Suprapubic skin (tissue), 4 donors: ENCODE results near the gene MAP10. TPM values are rescaled to one million over a fixed set of nuclear protein-coding genes. Genes with fewer than 3 reads are reported as not detected.

Experiments
- DNase-seq, 2 donors: peaks; one replicate each; pipeline ENCODE4 v3.0.0-alpha.2; 2019; ENCODE audit warnings: low spot score in 2 of 2
- H3K27ac ChIP-seq: fragments of 200-600 bp; sonication (generic); one replicate; pipeline ENCODE4 v1.5.1; 2019
- H3K27me3 ChIP-seq: fragments of 200-600 bp; sonication (generic); one replicate; pipeline ENCODE4 v1.5.1; 2019
- H3K36me3 ChIP-seq: fragments of 200-600 bp; sonication (generic); one replicate; pipeline ENCODE4 v1.5.1; 2019
- H3K4me1 ChIP-seq: fragments of 200-600 bp; sonication (generic); one replicate; pipeline ENCODE4 v1.5.1; 2019
- H3K4me3 ChIP-seq: fragments of 200-600 bp; sonication (generic); one replicate; pipeline ENCODE4 v1.5.1; 2019; ENCODE audit warnings: mild to moderate bottlenecking
- H3K9me3 ChIP-seq: fragments of 200-600 bp; sonication (generic); one replicate; pipeline ENCODE4 v1.5.1; 2019
- EP300 ChIP-seq: sonication (generic); formaldehyde crosslinking; IDR thresholded peaks from one replicate; pipeline ENCODE4 v1.6.1; 2017; ENCODE audit warnings: antibody characterized with exemption
- POLR2A ChIP-seq, 2 donors: fragments of 450-650 bp; IDR thresholded peaks; one replicate each; pipeline ENCODE4 v1.6.1; 2017; ENCODE audit warnings: antibody characterized with exemption in 2 of 2, mild to moderate bottlenecking in 2 of 2, moderate library complexity in 2 of 2
- POLR2AphosphoS5 ChIP-seq, 3 donors: sonication (generic); formaldehyde crosslinking; IDR thresholded peaks; one replicate each; pipeline ENCODE4 v1.6.1; 2017; ENCODE audit warnings: antibody characterized with exemption in 3 of 3
- WGBS: methylation state at CpG from one replicate; pipeline ENCODE4 v1.1.5; 2018; 5-methylcytosine and 5-hydroxymethylcytosine counted together
- total RNA-seq, 4 donors: library from RNA; depleted of rRNA; stranded (reverse); fragments of >200 nt; gene quantifications; one replicate each; pipeline ENCODE4 v1.1.0, GENCODE V29; 2016
- TF ChIP-seq, protein P1 (sequence below), 2 donors: fragments of 200-600 bp in 1 of 2; fragments of 450-650 bp in 1 of 2; sonication (generic) in 1 of 2; IDR thresholded peaks; one replicate each; pipeline ENCODE4 v1.5.1; 2016 to 2019; ENCODE audit warnings: antibody characterized with exemption in 2 of 2, mild to moderate bottlenecking in 1 of 2, moderate library complexity in 1 of 2

MAP10 gene
- total RNA-seq, 4 donors from 2014 or later: 0.60 to 1.0 (median 0.81) TPM

DNA sequence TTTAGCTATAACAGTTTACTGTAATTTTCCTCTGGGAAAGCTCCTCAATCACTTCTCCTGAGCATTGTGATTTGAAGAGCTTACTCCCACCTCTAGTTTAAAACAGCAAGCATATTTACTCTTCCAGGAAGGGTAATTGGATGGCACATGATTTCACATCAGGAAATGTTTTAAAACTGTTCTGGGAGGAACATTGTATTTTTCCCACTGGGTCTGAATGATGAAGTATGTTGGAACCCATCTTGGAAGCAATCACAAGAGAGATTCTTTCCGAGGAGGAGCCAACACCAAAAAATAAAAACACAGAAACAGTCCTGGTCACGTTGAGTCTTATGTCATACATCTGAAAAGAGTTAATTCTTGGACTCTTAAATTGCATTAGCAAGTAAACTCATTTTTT is 17.3 kb downstream of the MAP10 start:
- no peak for TF ChIP-seq POLR2A (IDR thresholded peaks at IDR 0.05)
- no peak for TF ChIP-seq EP300
- no peak for TF ChIP-seq POLR2AphosphoS5 (IDR thresholded peaks at IDR 0.05)
- TF ChIP-seq, protein P1, sequence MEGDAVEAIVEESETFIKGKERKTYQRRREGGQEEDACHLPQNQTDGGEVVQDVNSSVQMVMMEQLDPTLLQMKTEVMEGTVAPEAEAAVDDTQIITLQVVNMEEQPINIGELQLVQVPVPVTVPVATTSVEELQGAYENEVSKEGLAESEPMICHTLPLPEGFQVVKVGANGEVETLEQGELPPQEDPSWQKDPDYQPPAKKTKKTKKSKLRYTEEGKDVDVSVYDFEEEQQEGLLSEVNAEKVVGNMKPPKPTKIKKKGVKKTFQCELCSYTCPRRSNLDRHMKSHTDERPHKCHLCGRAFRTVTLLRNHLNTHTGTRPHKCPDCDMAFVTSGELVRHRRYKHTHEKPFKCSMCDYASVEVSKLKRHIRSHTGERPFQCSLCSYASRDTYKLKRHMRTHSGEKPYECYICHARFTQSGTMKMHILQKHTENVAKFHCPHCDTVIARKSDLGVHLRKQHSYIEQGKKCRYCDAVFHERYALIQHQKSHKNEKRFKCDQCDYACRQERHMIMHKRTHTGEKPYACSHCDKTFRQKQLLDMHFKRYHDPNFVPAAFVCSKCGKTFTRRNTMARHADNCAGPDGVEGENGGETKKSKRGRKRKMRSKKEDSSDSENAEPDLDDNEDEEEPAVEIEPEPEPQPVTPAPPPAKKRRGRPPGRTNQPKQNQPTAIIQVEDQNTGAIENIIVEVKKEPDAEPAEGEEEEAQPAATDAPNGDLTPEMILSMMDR (IDR thresholded peaks at IDR 0.05): no peak
- Histone ChIP-seq H3K4me1 (peaks cover 4% of the 10 kb centered on the region), H3K27ac (no peak overlapping the region), H3K27me3 (no peaks in the 10 kb centered on the region), H3K9me3 (no peaks in the 10 kb centered on the region), H3K36me3 (no peaks in the 10 kb centered on the region), H3K4me3 (no peak overlapping the region)
- WGBS: 39% methylated on average over 2 of the region's 2 CpGs
- no peak for DNase-seq

- TF ChIP-seq, protein P1 (IDR thresholded peaks at IDR 0.05): no peak
- TF ChIP-seq POLR2AphosphoS5 (IDR thresholded peaks at IDR 0.05) (no peak), EP300 (no peak), POLR2A (IDR thresholded peaks at IDR 0.05) (no peak)
These were observed 21.1 kb downstream of the MAP10 start for GRCh38 chr1:232826318-232826717.

GRCh38 chr1:232830661-232831060 is 25.4 kb downstream of the MAP10 start:
- no peaks in the 10 kb centered on the region for H3K36me3 ChIP-seq
- no peaks in the 10 kb centered on the region for H3K4me1 ChIP-seq
- no peak for DNase-seq
- H3K4me3 ChIP-seq: no peak overlapping the region
- TF ChIP-seq POLR2AphosphoS5 (IDR thresholded peaks at IDR 0.05): no peak
- no peak for TF ChIP-seq POLR2A (IDR thresholded peaks at IDR 0.05)
- TF ChIP-seq, protein P1 (IDR thresholded peaks at IDR 0.05): no peak
- TF ChIP-seq EP300: no peak
- WGBS: 100% methylated on average over 2 of the region's 2 CpGs
- no peaks in the 10 kb centered on the region for H3K27me3 ChIP-seq
- H3K9me3 ChIP-seq: no peaks in the 10 kb centered on the region
- no peak overlapping the region for H3K27ac ChIP-seq

More at GRCh38 chr1:232826318-232826717, 21.1 kb downstream of the MAP10 start:
- Histone ChIP-seq H3K36me3 (no peaks in the 10 kb centered on the region), H3K4me3 (no peak overlapping the region), H3K4me1 (peaks cover 4% of the 10 kb centered on the region), H3K27ac (no peak overlapping the region), H3K9me3 (no peaks in the 10 kb centered on the region), H3K27me3 (no peaks in the 10 kb centered on the region)
- WGBS: 85% methylated on average over 1 of the region's 1 CpG
- DNase-seq: no peak

- Histone ChIP-seq H3K27ac (no peak overlapping the region), H3K36me3 (no peaks in the 10 kb centered on the region), H3K9me3 (no peaks in the 10 kb centered on the region), H3K4me3 (no peak overlapping the region), H3K4me1 (no peaks in the 10 kb centered on the region), H3K27me3 (no peaks in the 10 kb centered on the region)
- no peak for TF ChIP-seq POLR2A (IDR thresholded peaks at IDR 0.05)
- TF ChIP-seq POLR2AphosphoS5 (IDR thresholded peaks at IDR 0.05): no peak
- no peak for TF ChIP-seq EP300
- TF ChIP-seq, protein P1 (IDR thresholded peaks at IDR 0.05): no peak
- 93% methylated on average over 2 of the region's 2 CpGs for WGBS
- DNase-seq: no peak
These were observed 26.7 kb downstream of the MAP10 start for GRCh38 chr1:232831895-232832294.

DNA sequence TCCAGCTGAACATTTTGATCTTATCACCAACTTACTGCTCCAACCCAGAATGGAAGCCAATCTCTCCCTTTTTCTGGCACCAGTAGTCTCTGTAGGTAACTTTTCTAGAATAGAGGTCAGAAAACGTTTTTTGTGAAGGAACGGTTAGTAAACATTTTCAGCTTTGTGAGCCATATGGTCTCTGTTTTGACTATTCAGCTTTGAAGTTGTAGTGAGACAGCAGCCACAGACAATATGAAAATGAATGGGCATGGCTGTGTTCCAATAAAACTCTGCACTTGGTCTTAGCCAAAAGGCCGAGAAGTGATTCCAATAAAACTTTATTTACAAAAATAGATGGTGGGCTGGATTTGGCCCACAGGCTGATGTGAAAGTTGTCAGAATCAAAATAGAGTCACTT is 28.9 kb downstream of the MAP10 start:
- Histone ChIP-seq H3K4me3 (no peak overlapping the region), H3K4me1 (no peaks in the 10 kb centered on the region), H3K27me3 (no peaks in the 10 kb centered on the region), H3K9me3 (no peaks in the 10 kb centered on the region), H3K27ac (no peak overlapping the region), H3K36me3 (no peaks in the 10 kb centered on the region)
- TF ChIP-seq EP300 (no peak), POLR2AphosphoS5 (IDR thresholded peaks at IDR 0.05) (no peak), POLR2A (IDR thresholded peaks at IDR 0.05) (no peak)
- TF ChIP-seq, protein P1 (IDR thresholded peaks at IDR 0.05): no peak
- DNase-seq: no peak
- 53% methylated on average over 3 of the region's 3 CpGs for WGBS
